ENCODE results near the gene CMSS1.
"Not testable (repeated sequence)": the region's sequence is repeated elsewhere in the genome, so short reads cannot be mapped to it uniquely, and the experiment has no call there.

CMSS1 gene

GRCh38 chr3:100210772-100211135, 393.1 kb downstream of the CMSS1 start:
- DNase-seq, result no peak

GRCh38 chr3:100213891-100214573, 396.4 kb downstream of the CMSS1 start:
- no peak for DNase-seq

DNA sequence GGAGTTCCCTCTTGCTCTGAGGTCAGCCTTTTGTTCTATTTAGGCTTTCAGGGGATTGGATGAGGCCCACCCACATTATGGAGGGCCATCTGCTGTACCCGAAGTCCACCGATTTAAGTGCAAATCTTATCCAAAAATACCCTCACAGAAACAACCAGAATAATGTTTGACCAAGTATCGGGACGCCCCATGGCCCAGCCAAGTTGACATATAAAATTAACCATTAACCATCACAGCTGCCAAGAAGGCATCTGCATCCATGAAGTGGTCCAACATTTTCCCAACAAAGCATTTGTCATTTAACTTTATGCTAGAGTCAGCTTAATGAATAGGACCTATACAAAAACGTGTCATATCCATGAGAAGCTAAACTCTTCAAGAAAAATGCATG, 396.9 kb downstream of the CMSS1 start:
- DNase-seq, result no peak

GRCh38 chr3:100216713-100217112, 399.1 kb downstream of the CMSS1 start:
- DNase-seq, result no peak

GRCh38 chr3:100221159-100221558, 403.5 kb downstream of the CMSS1 start:
- DNase-seq, result no peak

GRCh38 chr3:100225193-100225592, 407.5 kb downstream of the CMSS1 start:
- DNase-seq, result no peak

- DNase-seq, result no peak
Measured at GRCh38 chr3:100225883-100226282, 408.2 kb downstream of the CMSS1 start.

GRCh38 chr3:100226712-100227429, 409.2 kb downstream of the CMSS1 start:
- DNase-seq, result no peak

GRCh38 chr3:100227511-100227921, 409.9 kb downstream of the CMSS1 start:
- no peak for DNase-seq

- no peak for DNase-seq
Measured at GRCh38 chr3:100228247-100228646, 410.6 kb downstream of the CMSS1 start.

- not testable (repeated sequence) for DNase-seq
Measured at GRCh38 chr3:100229188-100229587, 411.5 kb downstream of the CMSS1 start.

GRCh38 chr3:100230710-100231109, 413.0 kb downstream of the CMSS1 start:
- no peak for DNase-seq

Data from NCI-H510A (cell line).